ENCODE results near the gene SPRR3.

SPRR3 gene

DNA sequence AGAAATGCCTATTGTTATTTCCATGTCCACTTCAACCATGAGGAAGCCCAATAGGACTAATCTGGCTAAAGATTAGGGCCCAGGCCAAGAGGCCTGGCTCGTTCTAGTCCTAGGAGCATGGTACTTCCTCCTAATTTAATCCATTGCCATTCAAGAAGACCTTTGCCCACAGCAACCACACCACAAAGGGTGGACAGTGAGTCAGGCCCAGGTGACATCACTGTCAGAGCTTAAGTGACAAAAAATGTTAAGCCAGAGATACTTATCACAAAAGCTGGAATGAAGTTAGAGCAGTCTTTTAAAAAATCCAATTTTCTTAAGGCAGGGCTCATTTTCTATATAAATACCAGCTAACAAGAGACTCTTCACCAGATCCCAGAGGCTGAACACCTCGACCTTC is at the start of gene SPRR3:
Gene SPRR3 (plus strand): TSS at position 368 of the 400 bp plus-strand sequence. CDS start 1,272 bp downstream, outside the sequence.
- peaks cover 2% of the 10 kb centered on the region for H3K27me3 ChIP-seq (ENCODE audit: control insufficient read depth, insufficient read depth, low read length)
- no peaks in the 10 kb centered on the region for H3K4me1 ChIP-seq (ENCODE audit: control insufficient read depth, insufficient read depth, low read length)
- H3K9me3 ChIP-seq (ENCODE audit: control insufficient read depth, insufficient read depth, low read length) = no peaks in the 10 kb centered on the region
- H3K36me3 ChIP-seq (ENCODE audit: control insufficient read depth, insufficient read depth, low read length) = no peaks in the 10 kb centered on the region
- H3K9ac ChIP-seq (ENCODE audit: low read depth, low read length) = no peak within 1 kb of the TSS
- H3K4me3 ChIP-seq (ENCODE audit: low read depth, low read length) = no peak within 1 kb of the TSS

DNA sequence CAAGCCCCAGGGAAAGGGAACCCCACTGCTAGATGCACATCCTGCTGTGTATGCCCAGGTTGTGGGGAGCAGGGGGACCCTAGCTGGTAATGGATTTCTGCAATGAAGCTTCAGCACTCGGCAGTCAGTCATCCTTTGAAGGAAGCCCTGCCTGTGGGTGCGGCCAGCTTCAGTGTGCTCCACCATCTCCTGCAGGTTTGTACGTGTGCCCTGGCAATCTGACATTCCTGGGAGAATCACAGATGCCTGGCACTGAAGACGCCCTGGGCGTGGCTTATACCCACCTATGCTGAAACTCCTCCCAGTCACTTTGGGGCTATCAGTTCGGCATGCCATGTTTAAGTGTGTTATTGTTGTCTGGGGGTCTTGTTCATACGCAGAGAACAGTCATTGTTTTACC is 47.8 kb upstream of the SPRR3 start:
- H3K27me3 ChIP-seq (ENCODE audit: control insufficient read depth, insufficient read depth, low read length) = no peaks in the 10 kb centered on the region
- no peak overlapping the region for H3K4me3 ChIP-seq (ENCODE audit: low read depth, low read length)
- H3K9ac ChIP-seq (ENCODE audit: low read depth, low read length) = no peak overlapping the region
- H3K4me1 ChIP-seq (ENCODE audit: control insufficient read depth, insufficient read depth, low read length) = no peaks in the 10 kb centered on the region
- no peaks in the 10 kb centered on the region for H3K36me3 ChIP-seq (ENCODE audit: control insufficient read depth, insufficient read depth, low read length)
- no peaks in the 10 kb centered on the region for H3K9me3 ChIP-seq (ENCODE audit: control insufficient read depth, insufficient read depth, low read length)

DNA sequence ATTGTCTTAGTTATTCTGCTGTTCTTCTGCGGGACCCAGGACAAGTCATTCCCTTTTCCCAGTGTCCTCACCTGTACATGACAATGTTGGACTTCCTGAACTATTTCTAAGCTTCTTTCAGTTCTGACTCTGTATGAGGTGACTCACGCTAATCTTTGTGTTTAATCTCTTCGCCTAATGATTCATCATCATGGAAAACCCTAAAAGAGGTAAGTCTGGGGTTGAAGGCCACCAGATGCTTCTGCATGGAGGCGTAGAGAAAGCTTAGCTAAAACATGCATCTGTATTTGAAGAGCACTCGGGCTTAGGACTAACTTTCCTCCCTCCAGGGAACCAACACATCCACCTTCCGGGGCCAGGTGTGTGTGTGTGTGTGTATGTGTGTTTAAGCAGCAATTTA is 47.1 kb upstream of the SPRR3 start:
- H3K9ac ChIP-seq (ENCODE audit: low read depth, low read length) = no peak overlapping the region
- H3K4me3 ChIP-seq (ENCODE audit: low read depth, low read length) = no peak overlapping the region
- no peaks in the 10 kb centered on the region for H3K9me3 ChIP-seq (ENCODE audit: control insufficient read depth, insufficient read depth, low read length)
- H3K36me3 ChIP-seq (ENCODE audit: control insufficient read depth, insufficient read depth, low read length) = no peaks in the 10 kb centered on the region
- H3K4me1 ChIP-seq (ENCODE audit: control insufficient read depth, insufficient read depth, low read length) = no peaks in the 10 kb centered on the region
- H3K27me3 ChIP-seq (ENCODE audit: control insufficient read depth, insufficient read depth, low read length) = no peaks in the 10 kb centered on the region

- no peaks in the 10 kb centered on the region for H3K27me3 ChIP-seq (ENCODE audit: control insufficient read depth, insufficient read depth, low read length)
- H3K4me3 ChIP-seq (ENCODE audit: low read depth, low read length) = no peak overlapping the region
- H3K9ac ChIP-seq (ENCODE audit: low read depth, low read length) = no peak overlapping the region
- no peaks in the 10 kb centered on the region for H3K36me3 ChIP-seq (ENCODE audit: control insufficient read depth, insufficient read depth, low read length)
- H3K4me1 ChIP-seq (ENCODE audit: control insufficient read depth, insufficient read depth, low read length) = no peaks in the 10 kb centered on the region
- no peaks in the 10 kb centered on the region for H3K9me3 ChIP-seq (ENCODE audit: control insufficient read depth, insufficient read depth, low read length)
Observed at GRCh38 chr1:152957561-152957960, 44.0 kb upstream of the SPRR3 start.

DNA sequence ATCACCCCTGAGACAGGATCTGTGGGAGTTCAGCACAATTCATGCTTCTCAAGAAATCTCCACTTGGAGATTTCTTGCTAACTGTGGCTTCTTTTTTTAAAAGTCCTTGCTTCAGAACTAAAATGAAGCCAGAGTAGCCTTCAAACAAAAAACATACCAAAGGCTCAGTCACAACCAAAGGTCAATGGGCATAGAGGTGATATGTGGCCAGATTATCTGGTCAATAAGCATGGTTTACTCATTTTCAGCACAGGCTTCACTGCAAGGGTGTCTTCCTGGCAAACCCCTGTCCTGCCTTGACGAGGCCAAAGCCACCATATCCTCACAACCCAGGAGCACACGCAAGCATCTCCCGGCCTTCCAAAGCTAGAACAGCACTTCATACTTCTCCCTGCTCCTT is 42.3 kb upstream of the SPRR3 start:
- Histone ChIP-seq H3K27me3 (ENCODE audit: control insufficient read depth, insufficient read depth, low read length) (no peaks in the 10 kb centered on the region), H3K36me3 (ENCODE audit: control insufficient read depth, insufficient read depth, low read length) (no peaks in the 10 kb centered on the region), H3K9me3 (ENCODE audit: control insufficient read depth, insufficient read depth, low read length) (no peaks in the 10 kb centered on the region), H3K9ac (ENCODE audit: low read depth, low read length) (no peak overlapping the region), H3K4me1 (ENCODE audit: control insufficient read depth, insufficient read depth, low read length) (no peaks in the 10 kb centered on the region), H3K4me3 (ENCODE audit: low read depth, low read length) (no peak overlapping the region)

DNA sequence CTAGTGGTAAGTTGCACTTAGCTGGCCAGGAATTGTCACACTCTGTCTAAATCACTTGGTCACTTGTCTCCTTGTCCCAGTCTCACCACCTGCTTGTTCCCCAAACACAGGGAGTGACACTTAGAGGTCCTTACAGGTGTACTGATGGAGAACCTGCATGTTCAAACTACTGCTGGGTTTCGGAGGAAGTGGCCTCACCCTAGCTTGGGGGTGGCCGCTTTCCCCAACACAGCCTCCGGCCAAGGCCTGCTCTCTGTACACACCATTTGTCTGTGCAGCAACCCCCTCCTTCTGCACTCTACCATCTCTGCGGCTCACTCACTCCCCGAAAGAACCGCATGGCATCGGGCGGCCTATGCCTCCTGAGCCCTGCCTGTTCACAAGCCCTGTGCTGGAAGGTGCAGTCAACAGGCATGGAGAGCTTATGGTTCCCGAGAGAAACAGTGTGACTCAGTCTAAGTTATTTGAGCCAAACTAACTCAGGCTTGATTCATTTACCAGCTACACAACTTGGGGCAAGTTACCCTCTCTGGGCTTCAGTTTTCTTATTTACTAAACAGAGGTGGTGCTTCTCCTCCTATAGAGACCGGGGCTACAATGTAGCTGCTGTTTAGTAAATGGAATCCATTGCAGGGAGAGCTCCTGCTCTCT is 41.6 kb upstream of the SPRR3 start:
- no peaks in the 10 kb centered on the region for H3K27me3 ChIP-seq (ENCODE audit: control insufficient read depth, insufficient read depth, low read length)
- no peaks in the 10 kb centered on the region for H3K36me3 ChIP-seq (ENCODE audit: control insufficient read depth, insufficient read depth, low read length)
- H3K9ac ChIP-seq (ENCODE audit: low read depth, low read length) = no peak overlapping the region
- no peaks in the 10 kb centered on the region for H3K4me1 ChIP-seq (ENCODE audit: control insufficient read depth, insufficient read depth, low read length)
- no peak overlapping the region for H3K4me3 ChIP-seq (ENCODE audit: low read depth, low read length)
- no peaks in the 10 kb centered on the region for H3K9me3 ChIP-seq (ENCODE audit: control insufficient read depth, insufficient read depth, low read length)

DNA sequence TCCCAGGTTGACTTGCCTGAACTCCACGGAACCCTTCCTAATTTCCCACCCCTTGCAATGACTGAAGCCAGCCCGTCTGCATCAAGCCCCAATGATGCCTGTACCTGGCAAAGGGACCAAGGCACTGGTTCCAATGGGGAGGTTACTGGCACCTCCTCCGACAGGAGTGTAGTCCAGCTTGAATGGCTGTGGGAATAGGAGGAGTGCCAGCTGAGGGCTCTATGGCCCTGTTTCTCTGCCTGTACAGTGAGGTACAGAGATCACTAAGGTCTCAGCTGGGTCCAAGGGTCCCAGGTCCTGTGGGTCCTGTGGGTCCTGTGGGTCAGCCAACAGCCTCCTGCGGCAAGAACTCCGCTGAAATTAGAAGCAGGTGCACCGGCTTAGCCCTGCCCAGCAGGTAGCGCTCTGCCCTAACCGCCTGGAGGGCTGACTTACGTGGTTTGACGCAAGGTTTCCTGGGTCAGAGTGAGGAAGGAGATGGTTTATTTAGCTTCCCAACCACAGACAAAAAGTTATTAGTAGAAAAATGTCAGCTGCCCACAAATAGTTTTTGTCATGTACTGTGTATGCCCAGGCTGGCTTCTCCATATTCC is 41.0 kb upstream of the SPRR3 start:
- no peak overlapping the region for H3K9ac ChIP-seq (ENCODE audit: low read depth, low read length)
- H3K36me3 ChIP-seq (ENCODE audit: control insufficient read depth, insufficient read depth, low read length) = no peaks in the 10 kb centered on the region

GRCh38 chr1:152961226-152961891 is 40.2 kb upstream of the SPRR3 start:
- H3K4me1 ChIP-seq (ENCODE audit: control insufficient read depth, insufficient read depth, low read length) = no peaks in the 10 kb centered on the region
- no peaks in the 10 kb centered on the region for H3K9me3 ChIP-seq (ENCODE audit: control insufficient read depth, insufficient read depth, low read length)
- no peak overlapping the region for H3K4me3 ChIP-seq (ENCODE audit: low read depth, low read length)
- no peak overlapping the region for H3K9ac ChIP-seq (ENCODE audit: low read depth, low read length)
- no peaks in the 10 kb centered on the region for H3K27me3 ChIP-seq (ENCODE audit: control insufficient read depth, insufficient read depth, low read length)
- H3K36me3 ChIP-seq (ENCODE audit: control insufficient read depth, insufficient read depth, low read length) = no peaks in the 10 kb centered on the region

More for the DNA sequence above, 41.0 kb upstream of the SPRR3 start:
- Histone ChIP-seq H3K27me3 (ENCODE audit: control insufficient read depth, insufficient read depth, low read length) (no peaks in the 10 kb centered on the region), H3K4me3 (ENCODE audit: low read depth, low read length) (no peak overlapping the region), H3K9me3 (ENCODE audit: control insufficient read depth, insufficient read depth, low read length) (no peaks in the 10 kb centered on the region), H3K4me1 (ENCODE audit: control insufficient read depth, insufficient read depth, low read length) (no peaks in the 10 kb centered on the region)

DNA sequence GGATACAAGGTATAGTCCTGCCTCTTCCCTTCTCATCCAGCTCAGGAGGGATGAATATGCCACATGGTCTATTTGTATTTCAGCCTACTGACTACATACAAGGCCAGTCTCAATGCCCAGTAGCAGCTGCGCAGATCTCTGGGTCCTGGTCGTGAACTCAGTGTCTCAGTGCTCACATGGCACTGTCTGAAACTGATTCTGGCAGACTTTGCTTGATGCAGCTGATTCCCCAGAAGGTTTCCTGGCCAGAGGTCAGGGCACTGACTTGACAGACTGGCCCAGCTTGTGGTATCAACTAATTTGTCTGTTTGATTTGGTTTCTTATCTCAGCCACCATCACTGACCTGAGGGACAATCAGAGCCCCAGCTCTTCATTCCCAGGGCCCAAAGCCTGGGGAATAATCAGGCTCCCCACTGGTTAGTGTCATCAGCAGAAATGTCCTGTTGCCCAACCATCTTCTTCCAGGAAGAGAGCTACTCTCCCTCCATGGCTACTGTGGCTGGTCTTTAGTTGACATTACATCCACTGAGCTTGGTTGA is 38.6 kb upstream of the SPRR3 start:
- no peaks in the 10 kb centered on the region for H3K27me3 ChIP-seq (ENCODE audit: control insufficient read depth, insufficient read depth, low read length)
- H3K4me1 ChIP-seq (ENCODE audit: control insufficient read depth, insufficient read depth, low read length) = no peaks in the 10 kb centered on the region
- no peak overlapping the region for H3K9ac ChIP-seq (ENCODE audit: low read depth, low read length)
- no peak overlapping the region for H3K4me3 ChIP-seq (ENCODE audit: low read depth, low read length)
- H3K9me3 ChIP-seq (ENCODE audit: control insufficient read depth, insufficient read depth, low read length) = no peaks in the 10 kb centered on the region
- H3K36me3 ChIP-seq (ENCODE audit: control insufficient read depth, insufficient read depth, low read length) = no peaks in the 10 kb centered on the region

DNA sequence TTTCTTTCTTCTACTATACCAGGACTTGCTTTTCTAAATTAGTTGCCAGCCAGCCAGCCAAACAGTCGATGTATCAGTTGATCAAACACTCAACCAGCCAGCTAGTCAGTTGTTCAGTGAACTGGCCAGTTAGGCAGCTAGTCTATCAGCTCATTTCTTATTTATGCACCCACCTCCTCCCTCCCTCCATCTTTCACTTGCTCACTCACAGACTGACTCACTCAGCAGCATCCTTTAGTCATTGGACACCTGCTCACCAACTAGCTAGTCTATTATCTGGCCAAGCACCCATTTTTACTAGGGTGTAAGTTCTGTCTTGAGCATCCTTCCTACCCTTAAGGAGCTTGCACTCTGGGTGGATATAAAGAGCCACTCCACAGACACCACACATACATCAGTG is 37.0 kb upstream of the SPRR3 start:
- H3K4me3 ChIP-seq (ENCODE audit: low read depth, low read length) = no peak overlapping the region
- no peaks in the 10 kb centered on the region for H3K36me3 ChIP-seq (ENCODE audit: control insufficient read depth, insufficient read depth, low read length)
- no peak overlapping the region for H3K9ac ChIP-seq (ENCODE audit: low read depth, low read length)

DNA sequence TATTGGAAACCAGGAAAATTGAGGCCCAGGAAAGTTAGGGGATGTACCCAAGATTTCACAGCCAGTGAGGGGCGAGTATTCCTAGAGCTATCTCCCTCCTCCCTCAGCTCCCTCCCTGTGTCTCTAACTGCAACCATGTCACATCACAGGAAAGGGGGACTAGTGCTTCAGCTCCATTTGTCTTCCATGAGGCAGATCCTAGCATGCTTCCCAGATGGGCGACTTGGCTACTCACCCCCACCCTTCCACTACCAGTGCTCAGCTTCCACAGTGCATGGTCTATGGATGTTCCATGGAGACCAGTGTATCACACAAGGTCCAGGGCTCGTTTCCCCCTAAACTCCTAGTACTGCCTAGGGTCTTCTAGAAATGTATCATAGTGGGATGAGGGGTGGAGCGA is 35.7 kb upstream of the SPRR3 start:
- no peaks in the 10 kb centered on the region for H3K36me3 ChIP-seq (ENCODE audit: control insufficient read depth, insufficient read depth, low read length)
- no peak overlapping the region for H3K9ac ChIP-seq (ENCODE audit: low read depth, low read length)
- no peak overlapping the region for H3K4me3 ChIP-seq (ENCODE audit: low read depth, low read length)
- H3K4me1 ChIP-seq (ENCODE audit: control insufficient read depth, insufficient read depth, low read length) = no peaks in the 10 kb centered on the region
- no peaks in the 10 kb centered on the region for H3K27me3 ChIP-seq (ENCODE audit: control insufficient read depth, insufficient read depth, low read length)
- no peaks in the 10 kb centered on the region for H3K9me3 ChIP-seq (ENCODE audit: control insufficient read depth, insufficient read depth, low read length)

More for the DNA sequence above, 37.0 kb upstream of the SPRR3 start:
- no peaks in the 10 kb centered on the region for H3K9me3 ChIP-seq (ENCODE audit: control insufficient read depth, insufficient read depth, low read length)
- no peaks in the 10 kb centered on the region for H3K27me3 ChIP-seq (ENCODE audit: control insufficient read depth, insufficient read depth, low read length)
- no peaks in the 10 kb centered on the region for H3K4me1 ChIP-seq (ENCODE audit: control insufficient read depth, insufficient read depth, low read length)

DNA sequence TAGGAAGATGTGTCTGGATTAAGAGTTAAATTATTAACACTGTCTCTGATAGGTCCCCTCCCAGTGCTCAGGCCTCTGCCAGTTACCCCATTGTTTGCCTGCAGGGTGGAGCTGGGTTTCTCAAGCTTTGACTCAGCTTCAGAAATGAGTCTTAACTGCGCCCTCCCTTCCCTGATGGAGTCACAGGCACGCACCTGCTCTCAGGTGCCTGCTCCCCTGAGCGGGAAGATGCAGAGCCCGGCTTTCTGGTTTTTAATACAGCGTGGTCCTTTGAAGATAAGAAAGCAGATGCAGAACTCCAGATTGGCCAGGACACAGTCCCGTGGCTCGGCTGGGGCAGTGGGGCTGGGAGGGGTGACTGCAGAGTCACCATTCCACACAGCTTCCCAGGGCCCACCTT is 34.3 kb upstream of the SPRR3 start:
- Histone ChIP-seq H3K36me3 (ENCODE audit: control insufficient read depth, insufficient read depth, low read length) (no peaks in the 10 kb centered on the region), H3K4me3 (ENCODE audit: low read depth, low read length) (no peak overlapping the region), H3K27me3 (ENCODE audit: control insufficient read depth, insufficient read depth, low read length) (no peaks in the 10 kb centered on the region), H3K9ac (ENCODE audit: low read depth, low read length) (no peak overlapping the region), H3K9me3 (ENCODE audit: control insufficient read depth, insufficient read depth, low read length) (no peaks in the 10 kb centered on the region), H3K4me1 (ENCODE audit: control insufficient read depth, insufficient read depth, low read length) (no peaks in the 10 kb centered on the region)

Measured in iPS-15b (cell line).